ENCODE results near the gene CHRM3.

The CHRM3 gene

GRCh38 chr1:239383714-239384113 lies 2.7 kb upstream of the CHRM3 start:
- H3K4me3 ChIP-seq (ENCODE audit: low read length) = no peak overlapping the region
- no peak for TF ChIP-seq ZNF274 (IDR thresholded peaks at IDR 0.05; ENCODE audit: low read depth, low read length)

GRCh38 chr1:239387304-239388158 lies 1.2 kb downstream of the CHRM3 start:
- peak overlapping the region; percentile 30; the same call in 1 of the 2 replicates for H3K4me3 ChIP-seq (ENCODE audit: low read length)
- no peak for TF ChIP-seq ZNF274 (IDR thresholded peaks at IDR 0.05; ENCODE audit: low read depth, low read length)

- H3K4me3 ChIP-seq (ENCODE audit: low read length) = no peak overlapping the region
- no peak for TF ChIP-seq ZNF274 (IDR thresholded peaks at IDR 0.05; ENCODE audit: low read depth, low read length)
These were observed 1.8 kb downstream of the CHRM3 start for GRCh38 chr1:239388159-239388485.

- H3K4me3 ChIP-seq (ENCODE audit: low read length) = no peak overlapping the region
- no peak for TF ChIP-seq ZNF274 (IDR thresholded peaks at IDR 0.05; ENCODE audit: low read depth, low read length)
These were observed 2.2 kb downstream of the CHRM3 start for GRCh38 chr1:239388578-239388977.

GRCh38 chr1:239389703-239390102 lies 3.3 kb downstream of the CHRM3 start:
- H3K4me3 ChIP-seq (ENCODE audit: low read length) = no peak overlapping the region
- no peak for TF ChIP-seq ZNF274 (IDR thresholded peaks at IDR 0.05; ENCODE audit: low read depth, low read length)

GRCh38 chr1:239392271-239392670 lies 5.9 kb downstream of the CHRM3 start:
- no peak for TF ChIP-seq ZNF274 (IDR thresholded peaks at IDR 0.05; ENCODE audit: low read depth, low read length)
- H3K4me3 ChIP-seq (ENCODE audit: low read length) = no peak overlapping the region

- no peak for TF ChIP-seq ZNF274 (IDR thresholded peaks at IDR 0.05; ENCODE audit: low read depth, low read length)
- no peak overlapping the region for H3K4me3 ChIP-seq (ENCODE audit: low read length)
These were observed 7.7 kb downstream of the CHRM3 start for GRCh38 chr1:239394107-239394506.

GRCh38 chr1:239413916-239414315 lies 27.5 kb downstream of the CHRM3 start:
- no peak overlapping the region for H3K4me3 ChIP-seq (ENCODE audit: low read length)
- TF ChIP-seq ZNF274 (IDR thresholded peaks at IDR 0.05; ENCODE audit: low read depth, low read length) = no peak

- TF ChIP-seq ZNF274 (IDR thresholded peaks at IDR 0.05; ENCODE audit: low read depth, low read length) = no peak
- H3K4me3 ChIP-seq (ENCODE audit: low read length) = no peak overlapping the region
These were observed 30.9 kb downstream of the CHRM3 start for GRCh38 chr1:239417221-239417620.

GRCh38 chr1:239417986-239418640 lies 31.7 kb downstream of the CHRM3 start:
- no peak overlapping the region for H3K4me3 ChIP-seq (ENCODE audit: low read length)
- no peak for TF ChIP-seq ZNF274 (IDR thresholded peaks at IDR 0.05; ENCODE audit: low read depth, low read length)

GRCh38 chr1:239418681-239419080 lies 32.3 kb downstream of the CHRM3 start:
- TF ChIP-seq ZNF274 (IDR thresholded peaks at IDR 0.05; ENCODE audit: low read depth, low read length) = no peak
- no peak overlapping the region for H3K4me3 ChIP-seq (ENCODE audit: low read length)

- TF ChIP-seq ZNF274 (IDR thresholded peaks at IDR 0.05; ENCODE audit: low read depth, low read length) = no peak
- H3K4me3 ChIP-seq (ENCODE audit: low read length) = no peak overlapping the region
These were observed 35.4 kb downstream of the CHRM3 start for GRCh38 chr1:239421811-239422210.

- H3K4me3 ChIP-seq (ENCODE audit: low read length) = no peak overlapping the region
- TF ChIP-seq ZNF274 (IDR thresholded peaks at IDR 0.05; ENCODE audit: low read depth, low read length) = no peak
These were observed 36.5 kb downstream of the CHRM3 start for GRCh38 chr1:239422818-239423217.

- H3K4me3 ChIP-seq (ENCODE audit: low read length) = no peak overlapping the region
- TF ChIP-seq ZNF274 (IDR thresholded peaks at IDR 0.05; ENCODE audit: low read depth, low read length) = no peak
These were observed 40.6 kb downstream of the CHRM3 start for GRCh38 chr1:239426821-239427475.

GRCh38 chr1:239427712-239428111 lies 41.3 kb downstream of the CHRM3 start:
- TF ChIP-seq ZNF274 (IDR thresholded peaks at IDR 0.05; ENCODE audit: low read depth, low read length) = no peak
- no peak overlapping the region for H3K4me3 ChIP-seq (ENCODE audit: low read length)
